ENCODE data around the gene TPP1.

The TPP1 gene

GRCh38 chr11:6627762-6628241 lies 8.6 kb upstream of the TPP1 start:
- ATAC-seq, result no peak
- TF ChIP-seq ZNF8 (CRISPR knock-in tag; IDR thresholded peaks at IDR 0.05), result no peak
- TF ChIP-seq ESRRG (CRISPR knock-in tag; IDR thresholded peaks at IDR 0.05), result no peak
- TF ChIP-seq ZNF565 (CRISPR knock-in tag; conservative IDR thresholded peaks at IDR 0.05; ENCODE audit: low read depth), result no peak
- TF ChIP-seq ARNTL (CRISPR knock-in tag; IDR thresholded peaks at IDR 0.05; ENCODE audit: borderline replicate concordance, low read depth), result no peak

DNA sequence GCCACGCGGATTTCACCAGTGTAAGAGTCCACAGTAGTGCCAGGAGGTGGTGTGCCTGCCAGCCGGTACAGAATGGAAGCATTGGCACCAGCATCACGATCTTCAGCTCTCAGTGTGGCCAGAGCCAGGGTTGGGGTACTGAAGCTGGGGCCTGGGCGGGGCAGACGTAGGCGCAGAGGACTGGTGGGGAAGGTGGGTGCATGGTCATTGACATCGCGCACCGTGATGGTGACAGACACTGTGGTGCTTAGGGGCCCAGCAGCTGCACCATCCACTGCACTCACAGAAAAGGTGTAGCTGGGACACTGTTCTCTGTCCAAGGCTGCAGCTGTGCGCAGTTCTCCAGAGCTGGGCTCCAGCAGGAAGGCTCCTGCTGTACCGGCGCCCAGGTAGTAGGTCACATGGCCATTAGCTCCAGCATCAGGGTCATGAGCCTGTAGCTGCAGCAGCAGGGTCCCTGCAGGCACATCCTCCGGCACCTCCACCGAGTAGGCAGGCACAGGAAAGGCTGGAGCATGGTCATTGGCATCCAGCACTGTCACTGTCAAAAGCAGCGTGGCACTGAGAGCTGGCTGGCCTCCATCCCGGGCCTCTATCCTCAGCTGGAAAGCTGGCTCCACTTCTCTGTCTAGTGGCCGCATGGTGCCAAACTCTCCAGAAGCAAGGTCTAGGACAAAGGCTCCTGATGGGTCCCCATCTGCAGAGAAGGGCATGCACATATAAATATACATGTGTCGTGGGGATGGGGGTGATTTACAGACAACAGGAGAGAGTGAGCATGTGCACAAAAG lies 7.9 kb upstream of the TPP1 start:
- no peak for ATAC-seq
- TF ChIP-seq SNAI2 (CRISPR knock-in tag; IDR thresholded peaks at IDR 0.05) (no peak), RARB (CRISPR knock-in tag; IDR thresholded peaks at IDR 0.05) (no peak), ZFP3 (CRISPR knock-in tag; IDR thresholded peaks at IDR 0.05) (no peak), BACH2 (CRISPR knock-in tag; IDR thresholded peaks at IDR 0.05; ENCODE audit: borderline replicate concordance) (no peak), ESRRG (CRISPR knock-in tag; IDR thresholded peaks at IDR 0.05) (no peak), ZNF565 (CRISPR knock-in tag; conservative IDR thresholded peaks at IDR 0.05; ENCODE audit: low read depth) (no peak), PPARA (CRISPR knock-in tag; IDR thresholded peaks at IDR 0.05; ENCODE audit: borderline replicate concordance) (no peak), ARNTL (CRISPR knock-in tag; IDR thresholded peaks at IDR 0.05; ENCODE audit: borderline replicate concordance, low read depth) (no peak), TCF4 (CRISPR knock-in tag; IDR thresholded peaks at IDR 0.05; ENCODE audit: borderline replicate concordance) (no peak), TOX (CRISPR knock-in tag; IDR thresholded peaks at IDR 0.05; ENCODE audit: borderline replicate concordance) (no peak), CSRNP3 (CRISPR knock-in tag; IDR thresholded peaks at IDR 0.05) (no peak), CSDC2 (CRISPR knock-in tag; IDR thresholded peaks at IDR 0.05) (no peak)

GRCh38 chr11:6625832-6626420 lies 6.7 kb upstream of the TPP1 start:
- ATAC-seq, result no peak
- TF ChIP-seq GLIS3 (CRISPR knock-in tag; IDR thresholded peaks at IDR 0.05) (no peak), ZFP30 (CRISPR knock-in tag; IDR thresholded peaks at IDR 0.05) (no peak), CSDC2 (CRISPR knock-in tag; IDR thresholded peaks at IDR 0.05) (no peak), ARNTL (CRISPR knock-in tag; IDR thresholded peaks at IDR 0.05; ENCODE audit: borderline replicate concordance, low read depth) (no peak), ESRRG (CRISPR knock-in tag; IDR thresholded peaks at IDR 0.05) (no peak), TOX (CRISPR knock-in tag; IDR thresholded peaks at IDR 0.05; ENCODE audit: borderline replicate concordance) (no peak), ZNF8 (CRISPR knock-in tag; IDR thresholded peaks at IDR 0.05) (no peak), OSR1 (CRISPR knock-in tag; IDR thresholded peaks at IDR 0.05) (no peak), ZFP3 (CRISPR knock-in tag; IDR thresholded peaks at IDR 0.05) (no peak), RARB (CRISPR knock-in tag; IDR thresholded peaks at IDR 0.05) (no peak), BACH2 (CRISPR knock-in tag; IDR thresholded peaks at IDR 0.05; ENCODE audit: borderline replicate concordance) (no peak)

DNA sequence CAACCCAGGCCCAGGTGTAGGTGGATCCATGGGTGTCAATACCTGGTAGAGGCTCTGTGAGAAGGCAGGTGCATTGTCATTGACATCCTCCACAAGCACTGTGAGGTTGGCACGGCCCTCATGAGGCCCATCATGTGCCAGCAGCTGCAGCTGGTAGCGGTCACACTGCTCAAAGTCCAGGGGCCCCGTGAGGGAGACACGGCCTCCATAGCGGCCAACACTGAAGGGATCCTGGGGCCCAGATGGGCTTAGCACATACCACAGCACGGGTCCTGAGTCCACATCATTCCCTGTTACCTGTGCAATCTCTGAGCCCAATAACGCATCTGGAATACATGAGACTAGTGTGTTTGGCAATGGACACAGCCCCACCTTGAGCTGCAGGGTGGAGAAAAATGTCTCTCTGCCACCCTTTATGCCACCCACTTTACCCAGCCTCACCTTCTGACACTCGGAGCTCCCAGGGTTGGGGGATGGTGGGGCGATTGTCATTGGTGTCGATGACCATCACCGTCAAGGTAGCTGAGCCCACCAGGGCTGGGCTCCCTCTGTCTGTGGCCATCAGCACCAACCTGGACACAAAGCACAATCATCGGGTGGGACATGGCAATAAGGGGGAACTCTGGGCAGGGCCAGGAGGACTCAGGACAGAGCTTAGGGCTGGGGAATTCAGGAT lies 6.1 kb upstream of the TPP1 start:
- TF ChIP-seq ARNTL (CRISPR knock-in tag; IDR thresholded peaks at IDR 0.05; ENCODE audit: borderline replicate concordance, low read depth) (no peak), ZFP3 (CRISPR knock-in tag; IDR thresholded peaks at IDR 0.05) (no peak), ZFP30 (CRISPR knock-in tag; IDR thresholded peaks at IDR 0.05) (no peak), BACH2 (CRISPR knock-in tag; IDR thresholded peaks at IDR 0.05; ENCODE audit: borderline replicate concordance) (no peak), RARB (CRISPR knock-in tag; IDR thresholded peaks at IDR 0.05) (no peak)

DNA sequence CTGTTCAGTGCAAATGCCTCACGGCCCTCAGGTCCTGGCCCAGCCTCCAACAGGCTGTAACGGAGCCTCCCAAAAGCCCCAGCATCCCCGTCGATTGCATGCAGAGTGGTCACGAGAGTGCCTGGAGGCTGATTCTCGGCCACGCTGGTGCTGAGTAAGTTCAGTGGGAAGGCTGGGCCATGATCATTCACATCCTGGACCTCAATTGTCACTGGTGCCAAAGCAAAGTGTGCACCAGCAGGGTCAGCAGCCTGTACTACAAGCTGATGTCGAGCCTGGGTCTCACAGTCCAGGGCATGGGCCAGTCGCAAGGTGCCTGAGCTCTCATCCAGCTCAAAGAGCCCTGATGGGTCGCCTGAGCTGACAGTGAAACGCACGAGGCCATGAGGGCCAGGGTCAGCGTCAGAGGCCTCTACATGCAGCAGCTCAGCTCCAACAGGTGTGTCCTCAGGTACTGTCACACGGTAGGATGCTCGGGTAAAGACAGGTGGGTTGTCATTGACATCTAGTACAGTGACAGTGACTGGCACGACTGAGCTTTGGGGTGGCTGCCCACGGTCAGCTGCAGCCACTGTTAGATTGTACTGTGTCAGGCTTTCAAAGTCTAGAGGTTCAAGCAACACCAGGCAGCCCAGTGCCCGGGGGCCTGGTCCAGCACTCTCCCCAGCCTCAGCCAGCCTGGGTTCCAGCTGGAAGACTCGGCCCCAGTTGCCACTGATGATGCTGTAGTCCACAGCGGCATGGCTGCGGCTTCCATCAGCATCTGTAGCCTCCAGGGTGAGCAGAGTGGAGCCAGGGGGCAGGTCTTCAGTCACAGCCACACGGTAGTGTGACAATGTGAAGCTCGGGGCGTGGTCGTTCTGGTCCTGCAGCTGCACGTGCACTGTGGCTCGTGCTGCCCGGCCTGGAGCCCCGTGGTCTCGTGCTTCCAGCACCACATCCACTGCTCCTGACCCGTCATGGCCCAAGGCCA lies 4.5 kb upstream of the TPP1 start:
- TF ChIP-seq, protein P1, sequence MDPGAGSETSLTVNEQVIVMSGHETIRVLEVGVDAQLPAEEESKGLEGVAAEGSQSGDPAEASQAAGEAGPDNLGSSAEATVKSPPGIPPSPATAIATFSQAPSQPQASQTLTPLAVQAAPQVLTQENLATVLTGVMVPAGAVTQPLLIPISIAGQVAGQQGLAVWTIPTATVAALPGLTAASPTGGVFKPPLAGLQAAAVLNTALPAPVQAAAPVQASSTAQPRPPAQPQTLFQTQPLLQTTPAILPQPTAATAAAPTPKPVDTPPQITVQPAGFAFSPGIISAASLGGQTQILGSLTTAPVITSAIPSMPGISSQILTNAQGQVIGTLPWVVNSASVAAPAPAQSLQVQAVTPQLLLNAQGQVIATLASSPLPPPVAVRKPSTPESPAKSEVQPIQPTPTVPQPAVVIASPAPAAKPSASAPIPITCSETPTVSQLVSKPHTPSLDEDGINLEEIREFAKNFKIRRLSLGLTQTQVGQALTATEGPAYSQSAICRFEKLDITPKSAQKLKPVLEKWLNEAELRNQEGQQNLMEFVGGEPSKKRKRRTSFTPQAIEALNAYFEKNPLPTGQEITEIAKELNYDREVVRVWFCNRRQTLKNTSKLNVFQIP (CRISPR knock-in tag; IDR thresholded peaks at IDR 0.05; ENCODE audit: borderline replicate concordance, low read depth), result no peak
- TF ChIP-seq ZFP3 (CRISPR knock-in tag; IDR thresholded peaks at IDR 0.05), result no peak
- no peak for TF ChIP-seq OSR1 (CRISPR knock-in tag; IDR thresholded peaks at IDR 0.05)
- no peak for TF ChIP-seq TCF4 (CRISPR knock-in tag; IDR thresholded peaks at IDR 0.05; ENCODE audit: borderline replicate concordance)
- TF ChIP-seq ESRRG (CRISPR knock-in tag; IDR thresholded peaks at IDR 0.05), result no peak
- TF ChIP-seq GLIS3 (CRISPR knock-in tag; IDR thresholded peaks at IDR 0.05), result no peak
- no peak for TF ChIP-seq ZC3H10 (CRISPR knock-in tag; IDR thresholded peaks at IDR 0.05)
- no peak for TF ChIP-seq CSRNP3 (CRISPR knock-in tag; IDR thresholded peaks at IDR 0.05)
- TF ChIP-seq ARNTL (CRISPR knock-in tag; IDR thresholded peaks at IDR 0.05; ENCODE audit: borderline replicate concordance, low read depth), result no peak
- no peak for TF ChIP-seq ZNF565 (CRISPR knock-in tag; conservative IDR thresholded peaks at IDR 0.05; ENCODE audit: low read depth)
- TF ChIP-seq ZFP30 (CRISPR knock-in tag; IDR thresholded peaks at IDR 0.05), result no peak
- no peak for TF ChIP-seq SNAI2 (CRISPR knock-in tag; IDR thresholded peaks at IDR 0.05)
- TF ChIP-seq CSDC2 (CRISPR knock-in tag; IDR thresholded peaks at IDR 0.05), result no peak
- TF ChIP-seq CREB5 (CRISPR knock-in tag; IDR thresholded peaks at IDR 0.05; ENCODE audit: low read depth), result no peak
- ATAC-seq, result no peak

More for the DNA sequence above, 6.1 kb upstream of the TPP1 start:
- ATAC-seq, result no peak
